HG03097 (cell line): ENCODE data around the gene NIPA2.
A peak's percentile ranks its signal among the peaks of the same experiment; 100 is the strongest.
"Not testable (repeated sequence)": the region's sequence is repeated elsewhere in the genome, so short reads cannot be mapped to it uniquely, and the experiment has no call there.

Experiments used
- ATAC-seq: cut with Tn5 transposase; IDR thresholded peaks from one replicate; pipeline ENCODE4 v1.9.1; 2021; ENCODE audit not compliant: unreplicated experiment, low FRiP score

NIPA2 gene

DNA sequence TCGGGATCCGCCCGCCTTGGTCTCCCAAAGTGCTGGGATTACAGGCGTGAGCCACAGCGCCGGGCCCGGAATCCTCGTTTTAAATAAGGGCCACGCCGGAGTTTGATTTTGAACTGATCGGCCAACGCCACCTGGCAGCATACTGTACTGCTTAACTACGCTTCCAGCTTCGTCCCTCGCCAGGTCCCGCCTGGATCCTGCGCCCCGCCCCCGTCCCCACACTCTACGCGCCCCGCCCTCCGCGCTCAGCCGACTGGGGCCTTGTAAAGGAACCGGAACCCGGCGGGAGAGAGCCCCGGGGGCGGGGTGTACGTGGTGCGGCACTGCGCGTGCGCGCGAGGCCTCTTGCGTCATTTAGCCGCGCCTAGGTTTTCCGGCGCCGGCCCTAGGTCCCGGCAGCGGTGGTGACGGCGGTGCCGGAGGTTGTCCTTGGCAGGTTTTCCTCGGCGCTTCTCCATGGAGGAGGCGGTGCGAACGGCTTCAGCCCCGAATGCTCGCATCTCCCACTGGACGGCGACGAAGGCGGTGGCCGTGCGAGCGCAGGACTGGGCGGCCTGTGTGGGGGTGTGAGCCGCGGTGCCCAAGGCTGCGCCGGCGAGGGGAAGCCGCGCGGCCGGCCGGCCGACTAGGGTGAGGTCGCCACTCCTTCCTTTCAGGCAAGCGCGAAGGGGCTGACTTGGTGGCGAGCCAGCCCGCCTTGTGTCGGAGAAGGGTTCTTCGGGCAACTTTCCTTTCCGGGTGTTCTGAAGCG lies at the start of gene NIPA2:
TSS of gene NIPA2 (plus strand) at position 375 of the 751 bp plus-strand sequence. CDS start 13,066 bp downstream, outside the sequence.
- ATAC-seq, result peak; percentile 77

DNA sequence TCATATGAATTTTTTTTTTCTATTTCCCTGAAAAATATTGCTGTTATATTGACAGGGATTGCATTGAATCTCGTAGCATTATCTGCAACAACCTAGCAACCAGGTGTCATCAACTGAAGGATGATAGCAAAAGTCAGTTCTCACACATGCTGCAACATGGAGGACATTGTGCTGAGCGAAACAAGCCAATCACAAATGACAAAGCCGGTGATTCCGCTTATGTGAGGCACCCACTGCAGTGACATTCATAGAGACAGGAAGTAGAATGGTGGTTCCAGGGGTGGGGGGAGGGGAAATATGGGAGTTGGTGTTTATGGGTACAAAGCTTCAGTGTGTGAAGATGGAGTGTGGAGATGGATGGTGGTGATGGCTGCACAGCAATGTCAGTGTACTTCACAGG lies 44.4 kb upstream of the NIPA2 start:
- no peak for ATAC-seq

DNA sequence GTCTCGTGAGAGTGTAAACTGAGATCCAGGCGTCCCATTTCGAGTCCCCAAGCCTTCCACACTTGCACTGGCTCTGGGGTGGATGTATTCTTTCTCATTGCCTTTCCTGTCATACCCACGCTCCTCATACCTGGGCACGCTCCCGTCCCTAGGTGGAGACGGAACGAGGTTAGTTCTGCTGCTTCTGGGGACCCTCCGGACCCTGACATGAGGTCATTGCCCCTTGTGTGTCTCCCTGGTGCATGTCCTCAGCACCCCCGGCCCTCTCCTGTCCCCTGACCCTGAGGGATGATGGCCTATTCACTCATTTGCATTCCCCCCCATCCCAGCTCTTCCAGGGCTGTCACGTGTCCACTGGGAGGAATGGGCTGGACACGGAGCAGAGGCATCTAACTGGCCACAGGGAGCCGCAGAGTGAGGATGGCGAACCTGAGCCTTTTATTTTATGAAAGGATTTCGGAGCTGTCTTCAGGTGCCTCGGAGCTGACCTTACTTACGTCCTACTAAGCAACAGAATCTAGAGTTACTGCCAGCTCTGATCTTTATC lies 43.8 kb upstream of the NIPA2 start:
- ATAC-seq, result no peak

DNA sequence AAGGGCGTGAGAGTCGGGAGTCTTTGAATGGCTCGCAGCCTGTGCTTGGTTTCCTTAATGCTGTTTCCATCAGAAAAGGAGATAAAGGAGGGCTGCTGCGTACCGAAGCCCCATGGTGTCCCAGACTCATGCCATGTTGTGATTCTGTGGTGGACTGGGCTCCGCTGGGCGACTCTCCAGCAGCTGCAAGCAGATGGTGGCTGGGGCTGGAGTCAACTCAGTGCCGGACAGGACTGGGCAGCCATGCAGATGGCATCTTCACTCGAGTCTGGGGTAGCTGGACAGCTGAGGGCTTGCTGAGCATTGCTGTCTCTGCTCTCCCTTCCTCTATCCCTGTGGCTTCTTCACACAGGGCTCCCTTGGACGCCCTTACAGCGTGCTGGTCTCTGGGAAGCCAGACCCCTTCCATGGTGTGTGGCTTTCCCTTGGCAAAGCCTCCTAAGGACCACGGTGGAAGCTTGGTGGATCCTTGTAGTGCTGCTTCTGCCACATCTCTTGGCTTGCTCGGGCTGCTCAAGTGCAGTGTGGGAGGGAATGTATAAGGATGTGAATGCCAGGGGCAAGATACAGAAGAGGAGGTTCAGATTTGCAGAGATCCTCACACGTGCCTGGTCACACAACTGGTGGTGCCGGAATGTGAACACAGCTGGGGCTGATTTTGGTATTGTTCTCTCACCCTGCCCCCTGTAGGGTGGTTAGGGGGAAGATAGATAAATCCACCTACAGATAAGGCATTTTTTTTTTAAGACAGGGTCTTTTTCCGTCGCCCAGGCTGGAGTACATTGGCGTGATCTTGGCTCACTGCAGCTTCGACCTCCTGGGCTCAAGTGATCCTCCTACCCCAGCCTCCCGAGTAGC lies 43.0 kb upstream of the NIPA2 start:
- no peak for ATAC-seq

DNA sequence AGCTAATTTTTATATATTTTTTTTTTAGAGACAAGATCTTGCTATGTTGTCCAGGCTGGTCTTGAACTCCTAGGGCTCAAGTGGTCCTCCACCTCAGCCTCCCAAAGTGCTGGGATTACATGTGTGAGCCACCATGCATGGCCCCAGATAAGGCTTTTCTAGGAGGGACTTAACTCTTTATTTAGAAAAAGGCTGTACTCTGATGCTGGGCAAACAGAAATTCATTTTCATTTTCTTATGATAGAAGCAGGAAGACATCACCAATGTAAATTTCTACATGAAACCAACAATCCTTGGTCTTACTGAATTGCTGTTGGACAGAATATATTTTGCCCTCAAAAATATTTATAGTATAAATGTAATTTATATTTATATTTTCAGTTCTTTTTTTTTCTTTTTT lies 42.4 kb upstream of the NIPA2 start:
- no peak for ATAC-seq

DNA sequence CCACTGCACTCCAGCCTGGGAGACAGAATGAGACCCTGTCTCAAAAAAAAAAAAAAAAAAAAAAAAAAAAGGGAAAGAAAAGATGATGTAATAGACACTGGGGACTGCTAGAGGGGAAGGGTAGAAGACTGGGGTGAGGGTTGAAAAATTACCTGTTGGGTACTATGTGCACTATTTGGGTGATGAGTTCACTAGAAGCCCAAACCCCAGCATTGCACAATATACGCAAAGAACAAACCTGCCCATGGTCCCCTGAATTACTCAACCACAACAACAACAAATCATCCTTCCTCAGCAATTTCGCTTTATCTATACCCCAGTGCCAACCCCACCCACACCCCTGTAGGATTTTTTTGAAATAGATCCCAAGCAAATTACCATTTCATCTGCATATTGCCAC lies 38.6 kb upstream of the NIPA2 start:
- no peak for ATAC-seq

DNA sequence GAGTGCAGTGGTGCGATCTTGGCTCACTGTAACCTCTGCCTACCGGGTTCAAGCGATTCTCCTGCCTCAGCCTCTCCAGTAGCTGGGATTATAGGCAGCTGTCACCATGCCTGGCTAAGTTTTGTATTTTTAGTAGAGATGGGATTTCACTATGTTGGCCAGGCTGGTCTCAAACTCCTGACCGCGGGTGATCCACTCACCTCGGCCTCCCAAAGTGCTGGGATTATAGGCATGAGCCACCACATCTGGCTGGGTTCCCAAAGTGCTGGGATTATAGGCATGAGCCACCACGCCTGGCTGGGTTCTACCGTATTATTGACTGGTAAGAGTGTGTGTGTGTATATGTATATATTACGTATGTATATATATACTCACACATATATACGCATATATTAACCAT lies 35.5 kb upstream of the NIPA2 start:
- not testable (repeated sequence) for ATAC-seq

DNA sequence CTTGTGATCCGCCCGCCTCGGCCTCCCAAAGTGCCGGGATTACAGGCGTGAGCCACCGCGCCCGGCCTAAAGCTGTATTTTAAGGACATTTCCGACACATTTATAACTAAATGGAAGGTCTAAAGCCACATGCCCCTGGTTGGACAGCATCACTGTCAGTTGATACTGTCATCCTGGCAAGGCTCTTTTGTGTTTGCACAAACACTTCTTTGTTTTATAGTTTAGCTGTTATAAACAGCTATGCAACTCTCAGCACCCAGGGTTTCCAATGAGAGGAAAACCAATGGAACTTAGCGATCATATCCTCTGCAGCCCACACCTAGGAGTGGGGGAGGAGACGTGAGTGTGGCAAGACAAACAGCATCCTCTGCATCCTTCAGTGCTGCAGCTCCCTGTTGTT lies 32.3 kb upstream of the NIPA2 start:
- no peak for ATAC-seq

DNA sequence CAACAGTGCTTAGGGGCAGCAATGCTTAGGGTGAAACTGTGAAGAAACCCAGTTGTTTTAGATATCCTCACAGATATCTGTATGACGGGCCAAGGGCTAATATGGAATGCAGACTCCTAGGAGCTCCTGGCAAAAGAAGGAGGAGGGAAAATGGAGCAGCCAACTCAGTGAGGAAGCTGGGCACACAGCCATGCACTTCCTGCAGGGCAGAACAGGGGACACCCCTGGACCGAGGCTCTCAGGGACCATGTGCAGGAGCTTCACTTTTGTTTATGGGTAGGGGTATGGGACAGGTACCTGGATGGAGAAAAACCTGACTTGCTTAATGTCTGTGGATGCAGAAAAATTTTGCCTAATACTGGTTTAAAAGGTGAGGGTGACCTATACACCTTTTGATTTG lies 31.8 kb upstream of the NIPA2 start:
- ATAC-seq, result no peak

DNA sequence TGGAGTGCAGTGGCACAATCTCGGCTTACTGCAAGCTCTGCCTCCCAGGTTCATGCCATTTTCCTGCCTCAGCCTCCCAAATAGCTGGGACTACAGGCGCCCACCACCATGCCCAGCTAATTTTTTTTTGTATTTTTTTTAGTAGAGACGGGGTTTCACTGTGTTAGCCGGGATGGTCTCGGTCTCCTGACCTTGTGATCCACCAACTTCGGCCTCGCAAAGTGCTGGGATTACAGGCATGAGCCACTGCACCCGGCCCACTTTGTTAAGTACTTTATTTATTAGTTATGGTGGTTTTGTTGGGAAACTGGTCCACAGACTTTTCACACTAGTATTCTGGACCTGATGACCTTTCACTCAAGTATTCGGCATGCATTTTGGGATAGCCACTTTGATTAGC lies 30.6 kb upstream of the NIPA2 start:
- not testable (repeated sequence) for ATAC-seq

DNA sequence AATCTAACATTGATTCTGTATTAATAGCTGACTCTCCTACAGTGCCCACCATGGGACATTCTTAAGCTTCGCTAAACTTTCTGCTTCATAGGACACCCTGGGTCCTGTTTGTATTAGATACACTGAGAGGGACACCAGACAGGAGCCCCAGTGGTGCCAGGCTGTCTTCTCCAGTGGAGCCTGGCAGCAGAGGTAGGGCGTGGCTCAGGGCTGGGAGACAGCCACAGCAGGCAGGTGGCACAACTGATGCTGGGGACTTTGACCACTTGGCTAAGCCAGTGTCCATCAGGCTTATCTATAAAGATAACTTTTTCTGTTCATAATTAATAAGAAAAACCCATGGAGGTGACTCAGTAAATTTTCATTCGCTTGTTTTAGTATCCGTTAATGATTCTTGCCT lies 30.2 kb upstream of the NIPA2 start:
- no peak for ATAC-seq

DNA sequence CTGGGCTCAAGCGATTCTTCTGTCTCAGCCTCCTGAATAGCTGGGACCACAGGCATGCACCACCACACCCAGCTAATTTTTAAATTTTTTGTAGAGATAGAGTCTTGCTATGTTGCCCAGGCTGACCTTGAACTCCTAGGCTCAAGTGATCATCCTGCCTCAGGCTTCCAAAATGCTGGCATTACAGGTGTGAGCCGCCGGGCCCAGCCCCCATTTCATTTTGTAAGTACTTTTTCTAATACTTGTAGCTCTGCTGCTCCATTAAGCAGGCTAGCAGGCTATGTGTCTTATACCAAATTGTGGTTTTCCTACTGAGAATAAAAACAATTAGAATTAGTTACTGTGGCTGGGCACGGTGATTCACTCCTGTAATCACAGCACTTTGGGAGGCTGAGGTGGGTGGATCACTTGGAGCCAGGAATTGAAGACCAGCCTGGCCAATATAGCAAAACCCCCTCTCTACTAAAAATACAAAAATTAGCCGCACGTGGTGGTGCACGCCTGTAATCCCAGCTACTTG lies 29.6 kb upstream of the NIPA2 start:
- ATAC-seq, result no peak

DNA sequence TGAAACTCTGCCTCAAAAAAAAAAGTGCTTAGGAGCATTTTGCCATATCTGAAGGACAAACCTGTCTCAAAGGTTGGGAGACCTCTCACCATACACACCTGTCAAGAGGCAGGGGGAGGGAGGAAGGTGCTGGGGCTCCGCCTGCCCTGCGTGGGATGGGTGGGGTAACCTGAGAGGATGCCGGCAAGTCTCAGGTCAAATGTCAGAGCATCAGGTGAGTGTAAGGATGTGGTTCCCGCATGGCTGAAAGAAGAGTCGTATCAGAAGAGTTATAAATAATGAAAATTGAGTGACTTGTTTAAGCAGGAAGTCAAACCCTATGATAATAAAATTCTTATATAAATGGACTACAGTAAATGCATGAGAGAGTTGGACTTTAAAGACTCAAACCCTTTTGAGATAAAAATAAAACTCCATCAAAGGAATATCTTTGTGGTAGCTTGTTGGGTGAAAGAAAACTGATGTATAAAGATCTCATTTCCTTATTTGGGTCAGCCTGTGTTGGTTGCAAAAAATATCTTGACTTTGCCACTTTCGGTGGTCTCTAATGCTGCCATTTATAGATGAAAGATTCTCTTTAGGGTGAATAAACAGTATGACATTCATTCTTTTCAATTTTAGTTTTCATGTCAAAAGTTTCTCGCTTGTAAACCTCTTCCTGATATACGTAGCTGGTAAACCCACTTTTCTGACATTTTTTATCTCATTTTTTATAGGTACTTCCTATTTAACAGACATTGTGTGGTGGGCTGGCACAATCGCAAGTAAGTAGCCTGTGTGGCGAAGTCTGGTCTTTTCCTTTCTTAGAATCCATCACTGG lies 28.2 kb upstream of the NIPA2 start:
- no peak for ATAC-seq

DNA sequence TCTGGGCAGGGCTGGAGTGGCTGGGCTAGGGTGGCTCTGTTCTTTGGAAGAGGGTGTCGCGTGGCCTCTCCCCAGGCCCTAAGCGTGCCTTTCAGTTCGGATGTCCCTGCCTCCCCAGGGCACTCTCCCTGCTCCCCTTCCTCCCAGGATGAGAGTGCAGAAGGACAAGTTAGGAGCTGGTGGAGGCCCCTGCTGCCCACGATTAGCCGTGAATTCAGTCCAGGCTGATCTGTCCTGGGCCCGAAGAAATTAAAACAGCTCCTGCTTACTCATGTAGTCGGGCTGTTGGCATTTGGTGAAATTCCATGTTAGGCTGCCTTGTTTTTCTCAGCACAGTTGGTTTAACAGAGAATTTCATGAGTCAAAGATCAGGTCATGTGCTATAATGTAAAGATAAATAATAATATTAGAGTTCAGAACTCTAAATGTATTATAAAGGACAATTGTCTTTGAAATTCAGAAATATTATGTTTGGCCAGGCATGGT lies 27.6 kb upstream of the NIPA2 start:
- ATAC-seq, result no peak

DNA sequence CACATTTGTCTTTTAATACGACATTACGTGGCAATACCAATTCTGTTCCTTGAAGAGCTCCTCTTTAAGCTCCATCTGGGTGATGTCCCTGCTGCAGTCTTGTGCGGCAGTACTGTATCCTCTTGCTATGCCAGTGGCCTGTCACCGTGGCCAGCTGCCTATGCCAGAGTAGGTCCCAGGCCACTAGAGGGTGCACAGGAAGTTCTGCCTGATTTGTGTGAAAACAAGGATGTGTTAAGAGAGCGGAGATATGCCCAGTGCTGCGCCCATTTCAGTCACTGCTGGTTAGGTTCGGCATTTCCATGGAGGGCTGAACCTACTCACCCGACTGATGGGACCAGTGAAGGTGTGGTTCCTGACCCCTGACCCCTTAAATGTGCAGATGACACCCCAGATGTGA lies 26.8 kb upstream of the NIPA2 start:
- ATAC-seq, result no peak

DNA sequence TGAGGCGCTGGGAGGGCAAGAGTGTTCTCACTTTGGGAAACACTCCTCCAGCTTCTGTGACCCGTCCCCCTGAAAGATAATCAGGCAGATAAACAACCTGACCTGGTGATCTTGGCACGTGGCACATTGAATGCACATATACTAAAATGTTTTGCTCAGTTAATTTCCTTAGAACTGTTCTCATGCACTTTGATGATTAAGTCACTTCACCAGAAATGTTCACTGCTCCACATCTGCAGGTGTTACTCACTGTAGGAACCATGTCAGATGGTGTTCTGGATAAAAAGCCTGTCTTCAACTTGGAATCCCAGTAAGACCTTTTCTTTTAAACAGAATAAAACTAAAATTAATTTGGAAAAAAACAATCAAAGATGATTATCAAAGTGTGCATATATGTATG lies 24.6 kb upstream of the NIPA2 start:
- ATAC-seq, result no peak

DNA sequence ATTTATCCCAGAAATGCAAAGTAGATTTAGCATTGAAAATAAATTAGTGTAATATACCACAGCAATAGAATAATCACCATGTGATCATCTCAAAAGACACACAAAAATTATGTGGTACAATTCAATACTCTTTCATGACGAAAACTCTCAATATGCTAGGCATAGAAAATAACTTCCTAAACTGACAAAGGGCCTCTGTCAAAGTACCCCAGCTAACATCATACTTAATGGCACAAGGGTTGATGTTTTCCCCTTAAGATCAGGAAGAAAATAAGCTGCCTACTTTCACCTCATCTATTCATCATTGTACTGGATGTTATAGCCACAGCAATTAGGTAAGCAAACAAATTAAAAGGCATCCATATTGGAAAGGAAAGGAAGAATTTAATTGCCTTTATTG lies 22.7 kb upstream of the NIPA2 start:
- no peak for ATAC-seq

DNA sequence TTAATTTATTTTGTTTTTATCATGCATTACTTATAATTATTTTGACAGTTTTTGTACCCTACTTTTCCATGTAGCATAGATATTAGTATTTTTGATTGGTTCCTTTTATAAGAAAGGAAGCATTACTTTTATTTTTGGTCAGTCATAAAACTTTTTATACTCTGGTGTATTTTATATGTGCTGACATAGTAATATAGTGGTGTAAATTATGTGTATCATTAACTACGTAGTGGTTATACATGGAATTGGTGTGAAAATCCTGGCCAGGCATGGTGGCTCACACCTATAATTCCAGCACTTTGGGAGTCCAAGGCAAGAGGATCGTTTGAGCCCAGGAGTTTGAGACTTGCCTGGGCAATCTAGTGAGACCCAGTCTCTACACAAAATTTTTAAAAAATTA lies 18.8 kb upstream of the NIPA2 start:
- no peak for ATAC-seq

DNA sequence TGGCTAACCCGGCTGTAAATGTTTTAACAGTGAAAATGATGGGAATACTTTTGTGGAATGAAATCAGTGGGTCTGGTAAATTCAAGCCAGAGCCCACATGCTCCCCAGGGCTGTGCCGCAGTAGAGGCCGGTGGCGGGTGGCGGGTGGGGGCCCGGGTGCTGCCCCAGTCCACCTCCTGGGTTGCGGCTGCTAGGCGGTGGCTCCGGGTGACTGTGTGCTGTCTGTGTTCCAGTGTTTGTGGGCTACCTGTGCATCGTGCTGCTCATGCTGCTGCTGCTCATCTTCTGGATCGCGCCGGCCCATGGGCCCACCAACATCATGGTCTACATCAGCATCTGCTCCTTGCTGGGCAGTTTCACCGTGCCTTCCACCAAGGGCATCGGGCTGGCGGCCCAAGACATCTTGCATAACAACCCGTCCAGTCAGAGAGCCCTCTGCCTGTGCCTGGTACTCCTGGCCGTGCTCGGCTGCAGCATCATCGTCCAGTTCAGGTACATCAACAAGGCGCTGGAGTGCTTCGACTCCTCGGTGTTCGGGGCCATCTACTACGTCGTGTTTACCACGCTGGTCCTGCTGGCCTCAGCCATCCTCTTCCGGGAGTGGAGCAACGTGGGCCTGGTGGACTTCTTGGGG lies 14.9 kb upstream of the NIPA2 start:
- ATAC-seq, result no peak

DNA sequence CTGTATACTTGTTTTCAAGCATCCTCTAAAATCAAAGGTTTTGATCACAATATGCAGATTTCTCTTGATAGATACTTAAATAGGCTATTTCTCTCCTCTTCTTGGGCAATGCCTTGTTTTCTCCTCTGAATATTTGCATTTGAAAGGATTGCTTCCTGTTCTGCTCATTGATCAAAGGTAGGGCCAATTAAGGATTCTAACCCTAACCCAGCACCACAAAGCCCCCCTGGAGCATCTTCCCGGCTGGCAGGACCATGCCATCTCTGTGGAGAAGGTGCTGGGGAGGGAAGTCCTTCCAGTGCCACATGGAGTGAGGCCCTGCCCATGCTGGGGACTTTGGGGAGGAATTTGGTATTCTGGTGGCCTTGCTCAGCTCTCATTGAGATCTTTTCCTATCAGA lies 11.3 kb upstream of the NIPA2 start:
- no peak for ATAC-seq
